ENCODE measurements around the gene SBDS. TPM values are rescaled to one million over a fixed set of nuclear protein-coding genes. Genes with fewer than 3 reads are reported as not detected.
"Not testable (repeated sequence)": the region's sequence is repeated elsewhere in the genome, so short reads cannot be mapped to it uniquely, and the experiment has no call there.

The SBDS gene
- polyA plus RNA-seq, 1 donor (not counting 4 experiments of a cell fraction or from before 2014, with no cell fraction given) = 146 TPM

DNA sequence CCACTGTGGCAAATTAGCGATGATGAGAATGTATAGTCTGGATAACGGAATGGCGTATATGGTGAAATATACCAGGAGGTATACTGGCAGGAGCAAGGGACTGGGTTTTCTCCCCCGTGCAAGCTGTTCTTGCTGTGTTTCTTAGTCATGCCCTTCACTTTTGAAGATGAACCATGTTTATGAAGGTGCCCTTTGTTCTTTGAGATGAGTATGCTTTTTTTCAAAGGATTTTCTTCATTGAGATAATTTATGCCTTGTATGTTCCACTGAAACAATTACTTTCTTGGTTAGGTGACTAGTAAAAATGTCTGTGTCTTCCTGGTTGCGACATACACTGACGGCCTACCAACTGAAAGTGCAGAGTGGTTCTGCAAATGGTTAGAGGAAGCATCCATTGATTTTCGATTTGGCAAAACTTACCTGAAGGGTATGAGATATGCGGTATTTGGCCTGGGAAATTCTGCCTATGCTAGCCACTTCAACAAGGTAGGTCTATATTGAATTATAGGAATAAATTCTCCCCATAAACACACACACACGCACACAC is 18.8 kb upstream of the SBDS start:
- dilution Hi-C loops (cut with MboI; ENCODE audit: extremely low pct_ligation_motif_present, low sequenced_read_pairs); H4K20me1 ChIP-seq (ENCODE audit: control insufficient read depth, extremely low read depth, insufficient read depth, low read length); DNase-seq (ENCODE audit: low read depth, low spot score); H2AFZ ChIP-seq (ENCODE audit: control insufficient read depth, low read length); H3K36me3 ChIP-seq (ENCODE audit: control insufficient read depth in 2 of 2, extremely low read depth in 1 of 2, insufficient read depth in 2 of 2, low read length in 2 of 2); H3K9ac ChIP-seq (ENCODE audit: control insufficient read depth, extremely low read depth, insufficient read depth, low read length); H3K79me2 ChIP-seq (ENCODE audit: control insufficient read depth, insufficient read depth, low read length); H3K4me3 ChIP-seq (ENCODE audit: control insufficient read depth in 2 of 3, extremely low read depth in 1 of 3, insufficient read depth in 2 of 3, low read depth in 1 of 3, low read length in 3 of 3); H3K4me2 ChIP-seq (ENCODE audit: control insufficient read depth, extremely low read depth, insufficient read depth, low read depth, low read length); FAIRE-seq; H3K9me3 ChIP-seq (ENCODE audit: control insufficient read depth, low read depth, low read length); H3K27ac ChIP-seq (ENCODE audit: control insufficient read depth, insufficient read depth, low read length); H3K4me1 ChIP-seq (ENCODE audit: control insufficient read depth, extremely low read depth, insufficient read depth, low read length); H3K27me3 ChIP-seq (ENCODE audit: control insufficient read depth, extremely low read depth, insufficient read depth, low read length); H3K9me1 ChIP-seq (ENCODE audit: control insufficient read depth, extremely low read depth, insufficient read depth, low read length): not testable (repeated sequence)

- H2AFZ ChIP-seq (ENCODE audit: control insufficient read depth, low read length); dilution Hi-C loops (cut with MboI; ENCODE audit: extremely low pct_ligation_motif_present, low sequenced_read_pairs); DNase-seq (ENCODE audit: low read depth, low spot score); H3K79me2 ChIP-seq (ENCODE audit: control insufficient read depth, insufficient read depth, low read length); H3K9me3 ChIP-seq (ENCODE audit: control insufficient read depth, low read depth, low read length); FAIRE-seq; H3K27me3 ChIP-seq (ENCODE audit: control insufficient read depth, extremely low read depth, insufficient read depth, low read length); H3K9me1 ChIP-seq (ENCODE audit: control insufficient read depth, extremely low read depth, insufficient read depth, low read length); H3K4me1 ChIP-seq (ENCODE audit: control insufficient read depth, extremely low read depth, insufficient read depth, low read length); H3K36me3 ChIP-seq (ENCODE audit: control insufficient read depth in 2 of 2, extremely low read depth in 1 of 2, insufficient read depth in 2 of 2, low read length in 2 of 2); H3K9ac ChIP-seq (ENCODE audit: control insufficient read depth, extremely low read depth, insufficient read depth, low read length); H3K4me3 ChIP-seq (ENCODE audit: control insufficient read depth in 2 of 3, extremely low read depth in 1 of 3, insufficient read depth in 2 of 3, low read depth in 1 of 3, low read length in 3 of 3); H3K27ac ChIP-seq (ENCODE audit: control insufficient read depth, insufficient read depth, low read length); H3K4me2 ChIP-seq (ENCODE audit: control insufficient read depth, extremely low read depth, insufficient read depth, low read depth, low read length); H4K20me1 ChIP-seq (ENCODE audit: control insufficient read depth, extremely low read depth, insufficient read depth, low read length): not testable (repeated sequence)
Measured at GRCh38 chr7:67009677-67010076, 14.3 kb upstream of the SBDS start.

DNA sequence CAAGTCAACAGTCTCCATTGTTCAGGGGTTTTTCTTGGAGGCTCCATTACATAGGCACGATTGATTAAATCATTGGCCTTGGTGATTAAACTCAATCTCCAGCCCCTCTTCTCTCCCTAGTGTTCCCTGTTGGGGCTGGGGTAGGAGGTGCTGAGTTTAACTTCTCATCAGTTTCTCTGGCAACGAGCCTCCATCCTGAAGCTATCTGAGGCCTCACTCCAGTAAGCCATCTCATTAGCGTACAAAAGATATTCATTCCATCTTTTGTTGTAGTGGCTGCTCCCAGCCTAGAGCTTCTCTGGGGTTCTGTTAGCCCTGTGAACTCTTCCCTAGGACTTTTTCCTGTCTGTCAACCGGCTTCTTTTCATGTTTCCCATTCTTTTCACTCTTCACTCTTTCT is 12.9 kb upstream of the SBDS start:
- Histone ChIP-seq H4K20me1 (ENCODE audit: control insufficient read depth, extremely low read depth, insufficient read depth, low read length) (no peaks in the 10 kb centered on the region), H3K9me1 (ENCODE audit: control insufficient read depth, extremely low read depth, insufficient read depth, low read length) (no peaks in the 10 kb centered on the region), H3K27me3 (ENCODE audit: control insufficient read depth, extremely low read depth, insufficient read depth, low read length) (no peaks in the 10 kb centered on the region), H3K4me1 (ENCODE audit: control insufficient read depth, extremely low read depth, insufficient read depth, low read length) (no peaks in the 10 kb centered on the region), H3K9ac (ENCODE audit: control insufficient read depth, extremely low read depth, insufficient read depth, low read length) (no peak overlapping the region), H3K36me3 (ENCODE audit: control insufficient read depth in 2 of 2, extremely low read depth in 1 of 2, insufficient read depth in 2 of 2, low read length in 2 of 2) (no peaks in the 10 kb centered on the region), H3K4me2 (ENCODE audit: control insufficient read depth, extremely low read depth, insufficient read depth, low read depth, low read length) (no peak overlapping the region), H3K9me3 (ENCODE audit: control insufficient read depth, low read depth, low read length) (no peaks in the 10 kb centered on the region), H3K79me2 (ENCODE audit: control insufficient read depth, insufficient read depth, low read length) (no peaks in the 10 kb centered on the region), H2AFZ (ENCODE audit: control insufficient read depth, low read length) (no peak overlapping the region), H3K27ac (ENCODE audit: control insufficient read depth, insufficient read depth, low read length) (no peak overlapping the region), H3K4me3 (ENCODE audit: control insufficient read depth in 2 of 3, extremely low read depth in 1 of 3, insufficient read depth in 2 of 3, low read depth in 1 of 3, low read length in 3 of 3) (no peak overlapping the region)
- FAIRE-seq = no peak
- dilution Hi-C loops (cut with MboI; ENCODE audit: extremely low pct_ligation_motif_present, low sequenced_read_pairs) = no loop called here
- no peak for DNase-seq (ENCODE audit: low read depth, low spot score)
- TF ChIP-seq, protein P1, sequence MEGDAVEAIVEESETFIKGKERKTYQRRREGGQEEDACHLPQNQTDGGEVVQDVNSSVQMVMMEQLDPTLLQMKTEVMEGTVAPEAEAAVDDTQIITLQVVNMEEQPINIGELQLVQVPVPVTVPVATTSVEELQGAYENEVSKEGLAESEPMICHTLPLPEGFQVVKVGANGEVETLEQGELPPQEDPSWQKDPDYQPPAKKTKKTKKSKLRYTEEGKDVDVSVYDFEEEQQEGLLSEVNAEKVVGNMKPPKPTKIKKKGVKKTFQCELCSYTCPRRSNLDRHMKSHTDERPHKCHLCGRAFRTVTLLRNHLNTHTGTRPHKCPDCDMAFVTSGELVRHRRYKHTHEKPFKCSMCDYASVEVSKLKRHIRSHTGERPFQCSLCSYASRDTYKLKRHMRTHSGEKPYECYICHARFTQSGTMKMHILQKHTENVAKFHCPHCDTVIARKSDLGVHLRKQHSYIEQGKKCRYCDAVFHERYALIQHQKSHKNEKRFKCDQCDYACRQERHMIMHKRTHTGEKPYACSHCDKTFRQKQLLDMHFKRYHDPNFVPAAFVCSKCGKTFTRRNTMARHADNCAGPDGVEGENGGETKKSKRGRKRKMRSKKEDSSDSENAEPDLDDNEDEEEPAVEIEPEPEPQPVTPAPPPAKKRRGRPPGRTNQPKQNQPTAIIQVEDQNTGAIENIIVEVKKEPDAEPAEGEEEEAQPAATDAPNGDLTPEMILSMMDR (optimal IDR thresholded peaks at IDR 0.05 in 1 of 3, IDR thresholded peaks at IDR 0.05 in 1 of 3, conservative IDR thresholded peaks at IDR 0.05 in 1 of 3; ENCODE audit: extremely low read depth in 1 of 3, insufficient read depth in 2 of 3, low read length in 3 of 3) = no peak
- TF ChIP-seq EZH2 (IDR thresholded peaks at IDR 0.05; ENCODE audit: low read length) = no peak

Data from keratinocyte (primary cell).